HL-60 (cell line): ENCODE results near the gene LRRC41.

ENCODE experiments used
- GABPA ChIP-seq: IDR thresholded peaks from 2 replicates; pipeline ENCODE4 v1.6.1; 2012; ENCODE audit warnings: low read depth
- POLR2AphosphoS5 ChIP-seq: IDR thresholded peaks from 2 replicates; pipeline ENCODE4 v1.6.1; 2012; ENCODE audit warnings: low read depth
- TF ChIP-seq, protein P1 (sequence below): IDR thresholded peaks from one replicate; pipeline ENCODE4 v1.5.1; 2011; ENCODE audit warnings: low read length, control low read depth, inconsistent platforms; ENCODE audit not compliant: insufficient read depth

DNA sequence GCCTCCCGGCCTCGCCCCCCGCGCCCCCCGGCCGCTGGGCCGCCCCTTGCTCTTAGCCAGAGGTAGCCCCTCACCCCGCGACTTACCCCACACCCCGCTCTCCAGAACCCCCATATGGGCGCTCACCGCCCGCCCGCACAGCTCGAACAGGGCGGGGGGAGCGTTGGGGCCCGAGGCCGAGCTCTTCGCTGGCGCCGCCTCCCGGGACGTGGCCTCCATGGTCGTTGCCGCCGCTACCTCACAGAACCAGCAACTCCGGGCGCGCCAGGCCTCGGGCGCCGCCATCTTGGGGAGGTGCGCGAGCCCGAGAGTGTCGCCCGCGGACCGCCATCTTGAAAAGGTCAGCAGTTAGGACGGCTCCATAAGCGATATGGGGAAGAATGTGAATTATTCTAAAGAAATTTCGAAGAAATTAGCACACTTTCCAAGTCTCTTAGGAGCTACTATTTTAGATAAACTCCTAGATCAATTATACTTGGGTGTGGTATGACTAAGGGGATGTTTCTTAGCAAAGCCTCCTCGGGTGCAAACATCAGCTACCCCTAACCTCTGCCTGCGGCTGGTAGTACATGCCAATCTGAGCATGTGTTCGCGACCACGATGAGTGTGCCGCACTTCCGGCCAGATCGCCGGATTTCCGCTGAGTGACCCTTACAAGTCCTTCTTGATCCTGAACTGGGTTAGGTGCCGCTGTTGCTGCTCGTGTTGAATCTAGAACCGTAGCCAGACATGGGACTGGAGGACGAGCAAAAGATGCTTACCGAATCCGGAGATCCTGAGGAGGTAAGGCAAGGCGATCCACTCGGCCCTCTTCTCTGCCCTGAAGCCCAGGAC lies at the start of gene LRRC41, which contains the start of gene UQCRH:
- TF ChIP-seq, protein P1, sequence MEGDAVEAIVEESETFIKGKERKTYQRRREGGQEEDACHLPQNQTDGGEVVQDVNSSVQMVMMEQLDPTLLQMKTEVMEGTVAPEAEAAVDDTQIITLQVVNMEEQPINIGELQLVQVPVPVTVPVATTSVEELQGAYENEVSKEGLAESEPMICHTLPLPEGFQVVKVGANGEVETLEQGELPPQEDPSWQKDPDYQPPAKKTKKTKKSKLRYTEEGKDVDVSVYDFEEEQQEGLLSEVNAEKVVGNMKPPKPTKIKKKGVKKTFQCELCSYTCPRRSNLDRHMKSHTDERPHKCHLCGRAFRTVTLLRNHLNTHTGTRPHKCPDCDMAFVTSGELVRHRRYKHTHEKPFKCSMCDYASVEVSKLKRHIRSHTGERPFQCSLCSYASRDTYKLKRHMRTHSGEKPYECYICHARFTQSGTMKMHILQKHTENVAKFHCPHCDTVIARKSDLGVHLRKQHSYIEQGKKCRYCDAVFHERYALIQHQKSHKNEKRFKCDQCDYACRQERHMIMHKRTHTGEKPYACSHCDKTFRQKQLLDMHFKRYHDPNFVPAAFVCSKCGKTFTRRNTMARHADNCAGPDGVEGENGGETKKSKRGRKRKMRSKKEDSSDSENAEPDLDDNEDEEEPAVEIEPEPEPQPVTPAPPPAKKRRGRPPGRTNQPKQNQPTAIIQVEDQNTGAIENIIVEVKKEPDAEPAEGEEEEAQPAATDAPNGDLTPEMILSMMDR = no peak
- TF ChIP-seq POLR2AphosphoS5 = peak; percentile 100
- peak; percentile 89 for TF ChIP-seq GABPA
